ENCODE data around the gene TKFC.

DNA sequence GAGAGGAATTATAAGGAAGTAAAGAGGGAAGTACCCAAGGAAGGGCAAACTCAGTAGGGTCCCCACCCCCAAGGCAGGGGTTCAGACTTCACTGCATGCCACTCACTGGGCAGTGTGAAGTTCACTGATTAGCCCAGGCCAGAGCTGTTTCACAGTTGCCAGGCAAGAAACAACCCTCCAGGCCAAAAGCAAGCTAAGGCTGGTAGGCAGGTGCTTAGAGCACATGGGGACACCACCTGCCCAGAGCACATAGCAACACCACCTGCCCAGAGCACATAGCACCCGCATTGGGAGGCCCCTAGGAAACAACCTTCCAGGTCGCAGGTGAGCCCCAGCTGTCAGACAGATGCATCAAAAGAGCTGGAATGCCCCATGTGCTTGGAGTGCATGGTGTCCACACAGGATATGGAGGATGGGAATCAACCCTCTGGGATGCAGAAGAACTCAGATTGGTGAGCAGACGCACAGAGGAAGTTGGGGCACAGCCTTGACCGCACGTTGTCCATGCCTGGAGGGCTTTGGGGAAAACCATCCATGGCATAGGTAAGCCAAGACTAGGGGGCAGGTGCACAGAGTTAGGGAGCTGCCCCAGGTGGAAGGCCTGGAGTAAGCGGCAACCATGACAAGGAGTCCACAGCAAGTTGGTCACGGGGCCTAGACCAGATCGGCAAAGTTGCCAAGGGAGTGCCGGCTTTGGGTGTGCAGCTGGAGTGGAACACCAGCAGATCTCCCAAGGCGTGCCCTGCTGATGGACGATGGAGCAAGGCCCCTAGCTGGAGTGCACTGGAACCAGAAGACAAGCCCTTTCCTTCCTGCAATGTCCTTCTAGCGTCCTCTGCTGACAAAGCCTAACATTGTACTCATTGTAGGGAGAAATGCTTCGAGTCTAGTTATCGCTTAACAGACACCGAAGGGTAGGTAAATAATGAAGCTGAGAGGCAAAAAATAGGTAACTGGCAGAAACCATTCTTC, 51.5 kb downstream of the TKFC start:
- TF ChIP-seq EZH2 (IDR thresholded peaks at IDR 0.05; ENCODE audit: insufficient read depth, poor library complexity, severe bottlenecking) (no peak), EZH2phosphoT487 (IDR thresholded peaks at IDR 0.05; ENCODE audit: insufficient read depth, low read depth) (no peak)
